ENCODE results near the gene CFAP58. TPM values are rescaled to one million over a fixed set of nuclear protein-coding genes. Genes with fewer than 3 reads are reported as not detected.

Gene CFAP58, protein sequence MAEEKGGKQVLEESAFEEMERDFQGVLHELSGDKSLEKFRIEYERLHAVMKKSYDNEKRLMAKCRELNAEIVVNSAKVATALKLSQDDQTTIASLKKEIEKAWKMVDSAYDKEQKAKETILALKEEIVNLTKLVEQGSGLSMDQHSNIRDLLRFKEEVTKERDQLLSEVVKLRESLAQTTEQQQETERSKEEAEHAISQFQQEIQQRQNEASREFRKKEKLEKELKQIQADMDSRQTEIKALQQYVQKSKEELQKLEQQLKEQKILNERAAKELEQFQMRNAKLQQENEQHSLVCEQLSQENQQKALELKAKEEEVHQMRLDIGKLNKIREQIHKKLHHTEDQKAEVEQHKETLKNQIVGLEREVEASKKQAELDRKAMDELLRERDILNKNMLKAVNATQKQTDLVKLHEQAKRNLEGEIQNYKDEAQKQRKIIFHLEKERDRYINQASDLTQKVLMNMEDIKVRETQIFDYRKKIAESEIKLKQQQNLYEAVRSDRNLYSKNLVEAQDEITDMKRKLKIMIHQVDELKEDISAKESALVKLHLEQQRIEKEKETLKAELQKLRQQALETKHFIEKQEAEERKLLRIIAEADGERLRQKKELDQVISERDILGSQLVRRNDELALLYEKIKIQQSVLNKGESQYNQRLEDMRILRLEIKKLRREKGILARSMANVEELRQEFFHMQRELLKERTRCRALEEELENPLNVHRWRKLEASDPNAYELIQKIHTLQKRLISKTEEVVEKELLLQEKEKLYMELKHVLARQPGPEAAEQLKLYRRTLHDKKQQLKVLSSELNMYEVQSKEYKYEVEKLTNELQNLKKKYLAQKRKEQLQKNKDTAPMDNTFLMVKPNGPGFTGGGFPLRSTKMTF
- total RNA-seq (ENCODE audit: low replicate concordance): 0.47 and 0.75 TPM in 2 replicates

GRCh38 chr10:104353325-104354048 is at the start of gene CFAP58:
Gene CFAP58 (plus strand): TSS chr10:104353833. CDS start chr10:104353898, 65 bp downstream.

GRCh38 chr10:104337985-104338735 is 15.5 kb upstream of the CFAP58 start, which contains the start of gene ITPRIP:
Gene ITPRIP (minus strand): TSS chr10:104338465. CDS start chr10:104316051, 22,414 bp downstream.

Other genes starting within 250 kb of the CFAP58 start
- 1.2 and 4.4 TPM in 2 replicates for gene SFR1, start 231.7 kb upstream of the CFAP58 start, total RNA-seq (ENCODE audit: low replicate concordance)
- gene CFAP43, start 121.5 kb upstream of the CFAP58 start, total RNA-seq (ENCODE audit: low replicate concordance): 0.08 and 0.23 TPM in 2 replicates
- 170 and 193 TPM in 2 replicates for gene GSTO1, start 98.9 kb upstream of the CFAP58 start, total RNA-seq (ENCODE audit: low replicate concordance)
- gene GSTO2, start 84.6 kb upstream of the CFAP58 start, total RNA-seq (ENCODE audit: low replicate concordance): 0.47 and 1.1 TPM in 2 replicates
- 4.0 and 8.0 TPM in 2 replicates for gene ITPRIP, start 15.4 kb upstream of the CFAP58 start, total RNA-seq (ENCODE audit: low replicate concordance)